GM13976 (cell line): ENCODE results near the gene GRK3.

Experiments
- DNase-seq: peaks from one replicate; pipeline ENCODE4 v3.0.0; 2012; ENCODE audit warnings: low spot score
- in situ Hi-C: fragments of 300-500 bp; cut with MboI; formaldehyde crosslinking; loops from one replicate; pipeline ENCODE4 v1.12.0; 2022; ENCODE audit warnings: low sequenced_read_pairs, mixed read lengths, inconsistent platforms; ENCODE audit not compliant: unreplicated experiment
- TF ChIP-seq, protein P1 (sequence below): IDR thresholded peaks from 2 replicates; pipeline ENCODE4 v1.5.1; 2012; ENCODE audit warnings: borderline replicate concordance, mild to moderate bottlenecking; ENCODE audit not compliant: insufficient read depth; ENCODE audit errors: extremely low read depth, missing control alignments, control extremely low read depth

Gene GRK3

DNA sequence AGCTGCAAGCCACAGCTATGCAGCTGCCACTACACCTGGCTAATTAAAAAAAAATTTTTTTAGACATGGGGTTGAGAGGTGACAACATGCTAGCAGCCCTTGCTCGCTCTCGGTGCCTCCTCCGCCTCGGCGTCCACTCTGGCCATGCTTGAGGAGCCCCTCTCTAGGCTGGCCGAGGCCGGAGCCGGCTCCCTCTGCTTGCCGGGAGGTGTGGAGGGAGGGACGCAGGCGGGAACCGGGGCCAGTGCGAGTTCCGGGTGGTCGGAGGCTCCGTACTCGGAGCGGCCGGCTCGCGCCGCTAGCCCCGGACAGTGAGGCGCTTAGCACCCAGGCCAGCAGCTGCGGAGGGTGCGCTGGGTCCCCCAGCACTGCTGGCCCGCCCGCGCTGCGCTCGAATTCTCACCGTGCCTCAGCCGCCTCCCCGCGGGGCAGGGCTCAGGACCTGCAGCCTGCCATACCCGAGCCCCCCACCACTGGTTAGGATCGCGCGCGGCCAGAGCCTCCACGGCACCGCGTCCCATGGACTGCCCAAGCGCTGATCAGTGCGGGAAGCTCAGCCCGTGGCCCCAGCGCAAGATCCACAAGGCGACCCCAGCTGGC lies 188.2 kb downstream of the GRK3 start:
- TF ChIP-seq, protein P1, sequence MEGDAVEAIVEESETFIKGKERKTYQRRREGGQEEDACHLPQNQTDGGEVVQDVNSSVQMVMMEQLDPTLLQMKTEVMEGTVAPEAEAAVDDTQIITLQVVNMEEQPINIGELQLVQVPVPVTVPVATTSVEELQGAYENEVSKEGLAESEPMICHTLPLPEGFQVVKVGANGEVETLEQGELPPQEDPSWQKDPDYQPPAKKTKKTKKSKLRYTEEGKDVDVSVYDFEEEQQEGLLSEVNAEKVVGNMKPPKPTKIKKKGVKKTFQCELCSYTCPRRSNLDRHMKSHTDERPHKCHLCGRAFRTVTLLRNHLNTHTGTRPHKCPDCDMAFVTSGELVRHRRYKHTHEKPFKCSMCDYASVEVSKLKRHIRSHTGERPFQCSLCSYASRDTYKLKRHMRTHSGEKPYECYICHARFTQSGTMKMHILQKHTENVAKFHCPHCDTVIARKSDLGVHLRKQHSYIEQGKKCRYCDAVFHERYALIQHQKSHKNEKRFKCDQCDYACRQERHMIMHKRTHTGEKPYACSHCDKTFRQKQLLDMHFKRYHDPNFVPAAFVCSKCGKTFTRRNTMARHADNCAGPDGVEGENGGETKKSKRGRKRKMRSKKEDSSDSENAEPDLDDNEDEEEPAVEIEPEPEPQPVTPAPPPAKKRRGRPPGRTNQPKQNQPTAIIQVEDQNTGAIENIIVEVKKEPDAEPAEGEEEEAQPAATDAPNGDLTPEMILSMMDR = no peak
- in situ Hi-C loops = no loop called here
- no peak for DNase-seq

DNA sequence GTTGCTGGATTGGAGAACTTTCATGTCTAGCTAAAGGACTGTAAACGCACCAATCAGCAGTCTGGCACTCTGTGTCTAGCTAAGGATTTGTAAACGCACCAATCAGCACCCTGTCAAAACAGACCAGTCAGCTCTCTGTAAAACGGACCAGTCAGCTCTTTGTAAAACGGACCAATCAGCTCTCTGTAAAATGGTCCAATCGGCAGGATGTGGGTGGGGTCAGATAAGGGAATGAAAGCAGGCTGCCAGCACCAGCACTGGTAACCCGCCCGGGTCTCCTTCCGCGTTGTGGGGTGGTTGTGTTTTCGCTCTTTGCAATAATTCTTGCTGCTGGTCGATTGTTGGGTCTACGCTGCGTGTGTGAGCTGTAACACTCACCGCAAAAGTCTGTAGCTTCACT lies 188.8 kb downstream of the GRK3 start:
- in situ Hi-C loops = no loop called here
- no peak for DNase-seq
- TF ChIP-seq, protein P1 = no peak

GRCh38 chr22:25754527-25755202 lies 190.2 kb downstream of the GRK3 start:
- in situ Hi-C loops = no loop called here
- TF ChIP-seq, protein P1 = no peak
- DNase-seq = no peak

DNA sequence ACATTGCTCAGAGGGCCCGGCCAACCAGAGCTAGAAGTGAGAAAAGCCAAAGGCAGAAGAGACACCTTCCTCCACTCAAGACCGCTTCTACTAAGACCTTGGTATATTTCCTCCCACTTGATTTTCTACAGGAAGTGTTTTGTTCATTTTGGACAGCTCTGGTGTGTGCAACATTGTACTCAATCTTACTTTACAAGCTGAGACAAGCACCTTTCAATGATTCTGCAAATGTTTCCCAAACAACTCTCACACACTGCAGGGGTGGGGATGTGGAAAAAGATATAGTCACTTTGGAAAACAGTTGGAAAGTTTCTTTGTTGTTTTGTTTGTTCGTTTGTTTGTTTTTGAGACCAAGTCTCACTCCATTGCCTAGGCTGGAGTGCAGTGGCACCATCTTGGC lies 193.2 kb downstream of the GRK3 start:
- TF ChIP-seq, protein P1 = no peak
- in situ Hi-C loops = no loop called here
- no peak for DNase-seq

DNA sequence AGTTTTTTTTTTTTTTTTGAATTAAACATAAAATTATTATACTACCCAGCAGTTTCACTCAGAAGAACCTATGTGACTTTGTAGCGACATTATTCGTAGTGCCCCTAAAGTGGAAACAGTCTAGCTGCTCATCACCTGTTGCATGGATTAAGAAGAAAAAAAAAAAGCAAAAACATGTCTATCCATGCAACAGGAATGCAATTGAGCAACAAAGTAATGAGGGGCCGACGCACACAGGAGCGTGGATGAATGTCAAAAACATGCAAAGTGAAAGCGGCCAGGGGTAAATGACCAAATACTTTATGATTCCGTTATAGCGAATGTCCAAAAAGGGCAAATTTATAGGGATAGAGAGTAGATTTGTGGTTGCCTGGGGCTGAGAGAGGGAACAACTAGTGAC lies 193.8 kb downstream of the GRK3 start:
- DNase-seq = no peak
- in situ Hi-C loops = no loop called here
- TF ChIP-seq, protein P1 = no peak

GRCh38 chr22:25759825-25760231 lies 195.4 kb downstream of the GRK3 start:
- in situ Hi-C loops = no loop called here
- TF ChIP-seq, protein P1 = no peak
- no peak for DNase-seq
